Measurements from ENCODE around the gene LAMB4.

Gene LAMB4, protein sequence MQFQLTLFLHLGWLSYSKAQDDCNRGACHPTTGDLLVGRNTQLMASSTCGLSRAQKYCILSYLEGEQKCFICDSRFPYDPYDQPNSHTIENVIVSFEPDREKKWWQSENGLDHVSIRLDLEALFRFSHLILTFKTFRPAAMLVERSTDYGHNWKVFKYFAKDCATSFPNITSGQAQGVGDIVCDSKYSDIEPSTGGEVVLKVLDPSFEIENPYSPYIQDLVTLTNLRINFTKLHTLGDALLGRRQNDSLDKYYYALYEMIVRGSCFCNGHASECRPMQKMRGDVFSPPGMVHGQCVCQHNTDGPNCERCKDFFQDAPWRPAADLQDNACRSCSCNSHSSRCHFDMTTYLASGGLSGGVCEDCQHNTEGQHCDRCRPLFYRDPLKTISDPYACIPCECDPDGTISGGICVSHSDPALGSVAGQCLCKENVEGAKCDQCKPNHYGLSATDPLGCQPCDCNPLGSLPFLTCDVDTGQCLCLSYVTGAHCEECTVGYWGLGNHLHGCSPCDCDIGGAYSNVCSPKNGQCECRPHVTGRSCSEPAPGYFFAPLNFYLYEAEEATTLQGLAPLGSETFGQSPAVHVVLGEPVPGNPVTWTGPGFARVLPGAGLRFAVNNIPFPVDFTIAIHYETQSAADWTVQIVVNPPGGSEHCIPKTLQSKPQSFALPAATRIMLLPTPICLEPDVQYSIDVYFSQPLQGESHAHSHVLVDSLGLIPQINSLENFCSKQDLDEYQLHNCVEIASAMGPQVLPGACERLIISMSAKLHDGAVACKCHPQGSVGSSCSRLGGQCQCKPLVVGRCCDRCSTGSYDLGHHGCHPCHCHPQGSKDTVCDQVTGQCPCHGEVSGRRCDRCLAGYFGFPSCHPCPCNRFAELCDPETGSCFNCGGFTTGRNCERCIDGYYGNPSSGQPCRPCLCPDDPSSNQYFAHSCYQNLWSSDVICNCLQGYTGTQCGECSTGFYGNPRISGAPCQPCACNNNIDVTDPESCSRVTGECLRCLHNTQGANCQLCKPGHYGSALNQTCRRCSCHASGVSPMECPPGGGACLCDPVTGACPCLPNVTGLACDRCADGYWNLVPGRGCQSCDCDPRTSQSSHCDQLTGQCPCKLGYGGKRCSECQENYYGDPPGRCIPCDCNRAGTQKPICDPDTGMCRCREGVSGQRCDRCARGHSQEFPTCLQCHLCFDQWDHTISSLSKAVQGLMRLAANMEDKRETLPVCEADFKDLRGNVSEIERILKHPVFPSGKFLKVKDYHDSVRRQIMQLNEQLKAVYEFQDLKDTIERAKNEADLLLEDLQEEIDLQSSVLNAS (N-terminal part only)

DNA sequence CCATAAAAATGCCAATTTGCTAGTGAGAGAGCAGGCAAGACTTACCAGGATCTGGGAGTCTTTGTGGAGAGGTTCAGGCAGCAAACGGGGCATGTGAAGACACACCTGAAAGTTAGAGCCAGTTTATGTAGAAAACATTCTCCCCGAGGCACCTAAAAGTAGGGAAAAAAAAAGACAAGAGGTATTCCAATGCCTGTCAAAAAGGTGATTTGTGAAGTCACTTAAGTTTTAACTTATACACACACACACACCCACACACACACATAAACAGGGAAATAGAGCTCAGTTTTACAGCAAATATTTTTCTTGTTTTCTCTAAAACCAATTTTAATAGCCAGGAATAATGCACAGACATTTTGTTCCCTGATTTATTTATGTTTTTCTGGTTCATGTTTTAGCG, at the start of gene LAMB4:
TSS of gene LAMB4 (minus strand) at position 101 of the 400 bp plus-strand sequence. CDS start 7,197 bp downstream, outside the sequence.
- in situ Hi-C loops (cut with HindIII; ENCODE audit: low sequenced_read_pairs) = no loop called here

DNA sequence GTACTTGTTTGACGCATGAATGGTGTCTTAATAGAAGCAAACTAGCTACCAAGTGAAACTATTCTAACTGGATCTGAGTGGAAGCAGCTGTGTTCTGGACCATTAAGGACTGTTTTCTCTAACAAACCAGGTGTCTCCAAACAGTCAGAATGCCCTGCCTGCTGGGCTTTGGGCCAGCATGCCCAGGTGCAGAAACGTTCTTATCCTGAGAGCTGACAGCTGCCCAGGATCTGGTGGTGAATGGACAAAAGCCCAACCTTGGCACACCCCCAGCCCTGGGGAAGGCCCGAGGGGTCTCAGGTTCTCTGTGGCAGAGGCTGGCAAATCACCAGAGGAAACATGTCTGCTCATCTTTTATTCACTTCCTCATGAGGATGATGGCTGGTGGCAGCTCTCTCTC, 48.2 kb upstream of the LAMB4 start:
- in situ Hi-C loops (cut with HindIII; ENCODE audit: low sequenced_read_pairs) = no loop called here

DNA sequence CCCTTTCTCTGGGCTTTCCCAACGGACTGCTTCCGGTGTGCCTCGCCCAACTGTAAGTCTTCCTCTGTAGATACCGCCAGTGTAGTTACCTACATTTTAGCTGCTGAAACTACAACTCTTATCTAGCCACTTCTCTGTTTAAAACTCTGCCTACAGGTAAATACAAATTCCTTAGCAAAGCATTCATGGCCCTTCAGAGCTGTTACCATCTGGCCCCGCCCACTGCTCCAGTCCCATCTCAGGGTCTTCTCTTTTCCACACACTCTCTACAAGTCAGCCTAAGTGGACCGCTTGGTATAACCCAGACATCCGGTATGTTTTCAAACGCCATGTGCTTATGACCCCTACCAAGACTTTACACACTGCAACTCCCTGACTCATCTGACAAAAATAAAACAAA, 41.0 kb upstream of the LAMB4 start:
- in situ Hi-C loops (cut with HindIII; ENCODE audit: low sequenced_read_pairs) = no loop called here

DNA sequence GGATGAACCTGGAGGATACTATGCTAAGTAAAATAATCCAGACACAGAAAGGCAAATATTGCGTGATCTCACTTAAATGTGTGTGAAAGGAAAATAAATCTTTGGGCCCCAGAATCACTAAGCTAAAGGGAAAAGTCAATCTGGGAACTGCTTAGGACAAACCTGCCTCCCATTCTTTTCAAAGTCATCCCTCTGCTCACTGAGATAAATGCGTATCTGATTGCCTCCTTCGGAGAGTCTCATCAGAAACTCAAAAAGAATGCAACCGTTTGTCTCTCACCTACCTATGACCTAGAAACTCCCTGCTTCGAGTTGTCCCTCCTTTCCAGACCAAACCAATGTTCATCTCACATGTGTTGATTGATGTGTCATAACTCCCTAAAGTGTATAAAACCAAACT, 40.1 kb upstream of the LAMB4 start:
- in situ Hi-C loops (cut with HindIII; ENCODE audit: low sequenced_read_pairs) = no loop called here

DNA sequence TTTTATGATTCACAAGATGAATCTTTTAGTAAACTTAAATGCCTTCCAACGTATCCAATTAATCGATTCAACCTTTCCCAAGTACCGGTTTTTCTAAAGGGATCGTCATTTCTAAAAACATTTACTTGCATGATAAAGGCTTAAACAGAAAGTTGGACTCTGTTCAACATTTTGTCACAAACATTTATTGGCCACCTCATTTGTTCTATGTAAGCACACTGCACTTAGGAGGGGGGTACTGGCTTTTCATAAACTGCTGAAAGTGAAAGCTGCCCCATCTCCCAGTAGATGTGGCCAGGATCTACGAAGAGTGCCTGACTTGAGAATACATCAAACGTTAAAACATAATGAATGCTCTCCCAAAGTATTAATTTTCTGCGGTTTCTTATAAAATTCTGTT, 37.3 kb upstream of the LAMB4 start:
- in situ Hi-C loops (cut with HindIII; ENCODE audit: low sequenced_read_pairs) = no loop called here

DNA sequence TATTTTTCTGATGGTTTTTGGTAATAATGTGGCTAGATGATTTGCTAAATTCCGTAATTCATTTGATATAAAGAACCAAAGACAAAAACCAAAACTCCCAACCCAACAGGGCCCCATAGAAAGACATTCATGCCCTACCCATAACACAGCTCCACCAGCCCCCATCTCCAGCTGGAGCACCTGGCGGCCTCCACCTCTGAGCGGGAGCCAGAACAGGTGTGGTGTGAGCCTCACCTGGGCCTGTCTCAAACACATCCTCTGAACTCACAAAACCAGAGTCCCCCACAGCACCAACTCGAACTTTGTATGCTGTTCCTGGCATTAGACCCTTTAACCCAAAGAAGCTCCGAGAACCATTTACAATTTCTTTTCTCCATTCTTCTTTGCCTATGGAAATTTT, 36.5 kb upstream of the LAMB4 start:
- in situ Hi-C loops (cut with HindIII; ENCODE audit: low sequenced_read_pairs) = no loop called here

DNA sequence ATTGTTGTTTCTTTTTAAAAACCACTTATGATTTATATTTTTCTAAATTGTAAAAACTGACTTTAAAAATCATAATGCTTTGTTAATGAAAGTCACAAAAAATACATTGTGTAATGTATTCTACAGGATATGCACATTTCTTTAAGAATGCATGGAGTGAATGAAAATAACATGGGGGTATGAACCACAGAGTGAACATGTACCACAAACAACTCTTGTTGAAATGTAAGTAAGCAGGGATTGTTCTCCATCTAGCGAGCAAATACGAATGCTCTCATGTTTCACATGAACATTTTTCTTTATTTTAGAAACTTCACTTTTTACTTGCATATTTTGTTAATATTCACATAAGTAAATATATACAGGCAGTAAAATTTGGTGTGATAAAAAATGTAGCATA, 35.6 kb upstream of the LAMB4 start:
- in situ Hi-C loops (cut with HindIII; ENCODE audit: low sequenced_read_pairs) = no loop called here

DNA sequence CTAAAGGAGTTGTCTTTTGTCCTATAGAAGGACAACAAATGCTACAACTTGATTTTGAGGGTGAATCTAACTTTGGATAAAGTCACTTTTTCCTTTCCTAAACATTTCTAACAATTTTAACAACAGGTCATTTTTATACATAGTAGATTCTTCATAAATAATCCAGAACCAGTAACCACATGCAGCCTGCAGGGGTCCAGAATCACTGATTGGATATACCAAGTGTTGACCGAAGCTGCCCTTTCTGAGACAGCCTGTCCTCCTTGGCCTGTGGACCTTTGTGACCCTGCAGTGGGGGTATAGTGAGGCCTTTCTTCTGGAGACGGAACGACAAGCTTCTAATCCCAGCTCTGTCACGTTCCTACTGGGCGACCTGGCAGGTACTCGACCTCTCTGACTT, 34.8 kb upstream of the LAMB4 start:
- in situ Hi-C loops (cut with HindIII; ENCODE audit: low sequenced_read_pairs) = no loop called here

DNA sequence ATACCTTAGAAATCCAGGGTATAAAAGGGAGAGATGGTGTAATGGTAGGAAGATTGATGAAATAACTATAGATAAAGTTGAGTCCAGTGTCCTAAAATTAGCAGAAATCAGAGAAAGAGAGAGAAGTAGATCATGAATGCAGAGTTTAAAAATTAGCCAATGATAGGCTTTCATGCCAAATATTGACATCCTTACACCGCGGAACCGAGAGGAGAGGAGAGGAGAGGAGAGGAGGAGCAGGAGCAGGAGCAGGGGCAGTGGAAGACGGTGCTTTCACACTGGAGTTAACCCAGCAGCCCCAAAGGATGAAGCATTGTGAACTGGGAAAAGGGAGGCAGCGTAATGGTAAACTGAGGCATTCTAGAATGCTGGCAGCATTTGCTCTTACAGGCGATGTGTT, 34.2 kb upstream of the LAMB4 start:
- in situ Hi-C loops (cut with HindIII; ENCODE audit: low sequenced_read_pairs) = no loop called here

DNA sequence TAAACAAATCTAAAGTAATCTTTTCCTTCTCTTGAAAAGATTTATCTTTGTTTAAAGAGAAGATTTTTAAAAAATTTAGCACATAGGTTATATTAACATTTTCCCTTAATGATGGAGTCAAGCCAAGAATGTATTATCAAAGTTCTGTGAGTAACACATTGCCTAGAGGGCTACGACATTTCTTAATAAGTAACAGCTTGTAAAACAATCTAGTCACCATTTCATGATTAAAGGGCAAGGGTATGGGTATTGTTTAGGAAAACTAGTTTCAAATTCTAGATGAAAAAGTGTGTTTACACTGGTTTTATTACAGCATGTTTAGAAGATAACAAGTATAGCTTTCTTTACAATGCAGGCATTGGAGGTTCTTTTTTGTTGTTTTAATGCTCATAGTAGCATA, 28.6 kb upstream of the LAMB4 start:
- in situ Hi-C loops (cut with HindIII; ENCODE audit: low sequenced_read_pairs) = no loop called here

DNA sequence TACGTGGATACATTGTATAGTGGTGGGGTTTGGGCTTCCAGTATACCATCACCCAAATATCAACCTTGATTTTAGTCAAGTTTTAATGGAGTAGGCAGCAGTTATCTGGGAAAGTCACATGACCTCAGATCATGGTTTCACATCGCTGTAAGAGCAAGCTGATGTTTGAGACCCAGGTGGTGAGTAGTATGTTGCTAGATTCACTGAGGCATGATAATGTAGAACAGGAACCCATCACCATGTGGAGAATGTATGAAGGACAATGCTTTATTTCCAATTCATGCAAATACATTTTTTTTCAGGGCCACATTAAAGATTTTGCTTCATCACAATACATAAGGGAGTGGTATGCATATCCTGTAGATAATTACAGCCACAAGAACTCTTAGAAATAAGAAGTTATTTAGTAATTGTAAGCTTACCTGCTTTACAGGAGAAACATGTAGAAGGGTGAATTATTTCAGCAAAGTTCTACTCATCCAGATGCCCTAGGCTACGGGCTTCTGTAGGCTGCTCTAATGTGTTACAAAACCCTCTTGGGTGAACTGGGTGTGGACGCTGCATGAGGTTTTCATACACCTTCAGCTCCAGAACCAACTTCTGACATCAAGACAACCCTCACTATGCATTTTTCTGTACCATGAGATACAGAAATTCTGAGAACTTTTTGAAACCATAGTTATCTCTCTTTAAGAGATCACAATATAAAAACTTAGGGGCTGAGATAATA, 27.6 kb upstream of the LAMB4 start:
- in situ Hi-C loops (cut with HindIII; ENCODE audit: low sequenced_read_pairs) = no loop called here

DNA sequence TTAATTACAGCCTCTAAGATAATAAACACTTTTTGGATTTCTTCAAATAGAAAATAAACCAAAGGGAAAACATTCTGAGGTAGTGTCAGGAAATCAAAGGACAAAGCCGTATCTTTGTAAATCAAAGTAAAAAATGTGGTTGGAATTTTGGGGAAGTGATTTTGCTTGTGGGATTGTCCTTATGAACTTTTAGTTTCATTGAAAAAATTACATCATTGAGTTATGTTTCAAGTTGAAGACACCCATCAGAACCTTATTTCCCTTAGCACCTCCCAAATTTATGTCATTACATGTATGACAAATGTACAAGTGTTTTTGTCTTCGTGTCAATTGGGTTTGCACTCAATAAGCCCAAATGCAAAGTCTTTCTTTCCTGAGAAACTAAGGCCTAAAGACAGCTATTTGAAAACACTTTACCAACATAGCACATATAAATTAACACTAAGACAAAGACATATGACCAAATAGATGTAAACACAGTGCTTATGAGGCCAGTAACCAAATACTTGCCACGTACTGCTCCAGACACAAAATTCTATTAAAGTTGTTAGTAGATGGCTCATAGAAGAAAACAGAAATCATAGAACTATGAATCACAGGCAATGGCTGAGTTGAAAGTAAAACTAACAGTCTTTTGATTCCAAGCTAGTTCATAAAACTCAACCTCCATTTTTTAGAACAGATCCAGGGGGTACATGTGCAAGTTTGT, 26.9 kb upstream of the LAMB4 start:
- in situ Hi-C loops (cut with HindIII; ENCODE audit: low sequenced_read_pairs) = no loop called here

DNA sequence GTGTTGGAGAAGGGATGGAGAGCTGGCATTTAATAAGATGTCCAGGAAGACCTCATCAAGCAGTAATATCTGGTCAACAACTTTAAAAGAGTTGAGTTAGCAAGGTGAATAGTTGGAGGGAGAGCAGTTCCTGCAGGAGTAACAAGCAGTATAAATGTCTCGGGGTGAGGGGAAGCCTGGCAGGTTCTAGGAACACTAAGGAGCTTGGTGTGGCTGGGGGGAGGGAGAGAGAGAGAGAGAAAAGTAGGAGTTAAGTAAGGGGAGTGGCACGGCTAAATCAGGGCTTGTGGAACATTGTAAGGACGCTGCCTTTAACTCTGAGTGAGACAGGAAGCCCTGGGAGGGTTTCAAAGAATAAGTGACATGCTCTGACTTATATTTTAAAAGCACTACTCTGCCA, 22.0 kb upstream of the LAMB4 start:
- in situ Hi-C loops (cut with HindIII; ENCODE audit: low sequenced_read_pairs) = no loop called here

DNA sequence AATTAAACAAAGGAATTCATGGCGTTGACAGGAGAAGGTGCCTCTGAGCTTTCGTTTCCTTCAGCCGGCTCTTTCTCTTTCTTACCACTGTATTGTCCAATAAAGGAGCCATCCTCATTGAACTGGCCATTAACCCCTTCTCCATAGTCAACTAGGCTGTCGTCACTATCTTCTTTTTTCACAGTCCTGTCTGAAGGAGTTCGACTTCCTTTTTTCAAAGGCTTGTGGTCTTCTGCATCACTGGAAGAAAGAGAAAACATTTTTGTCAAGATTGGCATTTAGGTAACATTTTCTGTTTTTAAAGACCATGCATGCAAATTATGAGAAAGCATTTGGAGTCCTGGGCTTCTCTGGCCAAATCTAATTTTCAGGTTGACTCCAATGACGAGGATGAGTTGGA, 19.7 kb upstream of the LAMB4 start:
- in situ Hi-C loops (cut with HindIII; ENCODE audit: low sequenced_read_pairs) = no loop called here

DNA sequence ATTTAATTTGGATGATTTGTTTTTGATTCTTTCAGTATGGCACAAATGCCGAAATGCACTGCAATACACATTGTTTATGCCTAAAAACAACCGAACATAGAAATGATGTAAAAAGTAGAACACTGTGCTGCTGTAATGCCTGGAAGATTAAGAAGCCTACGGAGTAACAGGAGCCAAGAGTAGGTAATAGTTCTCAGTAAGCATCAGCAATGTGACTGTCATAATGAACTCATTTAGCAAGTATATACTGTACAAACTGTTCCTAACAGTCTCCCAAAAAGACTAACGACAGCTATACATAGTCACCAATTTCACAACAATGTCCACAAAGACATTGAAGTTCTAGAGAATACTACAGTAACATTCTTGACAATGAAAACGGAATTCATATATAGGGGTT, 19.0 kb upstream of the LAMB4 start:
- in situ Hi-C loops (cut with HindIII; ENCODE audit: low sequenced_read_pairs) = no loop called here

DNA sequence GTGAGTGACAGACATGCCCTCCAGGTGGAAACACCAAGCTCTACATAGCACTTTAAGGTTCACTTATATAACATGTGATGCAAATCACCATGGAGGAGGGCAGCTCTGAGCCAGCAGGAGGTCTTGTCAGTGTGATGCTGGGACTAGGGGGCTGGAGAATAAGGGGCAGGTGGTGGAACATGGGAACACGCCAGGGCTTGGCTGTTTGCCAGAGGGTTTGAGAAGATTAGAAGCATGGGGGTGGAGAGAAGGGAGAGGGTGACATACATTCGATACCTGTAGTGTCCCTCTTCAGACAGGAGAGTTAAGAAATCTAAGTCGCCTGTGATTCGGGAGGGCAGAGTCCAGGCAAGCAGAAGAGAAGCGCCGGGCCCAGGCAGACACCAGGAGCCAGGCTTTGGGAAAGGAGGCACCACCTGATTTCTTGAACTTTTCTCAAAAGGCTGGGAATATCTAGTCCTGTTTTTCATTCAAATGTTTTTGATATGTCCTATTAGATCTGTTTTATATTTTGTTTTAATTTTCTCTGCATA, 16.9 kb upstream of the LAMB4 start:
- in situ Hi-C loops (cut with HindIII; ENCODE audit: low sequenced_read_pairs) = no loop called here

DNA sequence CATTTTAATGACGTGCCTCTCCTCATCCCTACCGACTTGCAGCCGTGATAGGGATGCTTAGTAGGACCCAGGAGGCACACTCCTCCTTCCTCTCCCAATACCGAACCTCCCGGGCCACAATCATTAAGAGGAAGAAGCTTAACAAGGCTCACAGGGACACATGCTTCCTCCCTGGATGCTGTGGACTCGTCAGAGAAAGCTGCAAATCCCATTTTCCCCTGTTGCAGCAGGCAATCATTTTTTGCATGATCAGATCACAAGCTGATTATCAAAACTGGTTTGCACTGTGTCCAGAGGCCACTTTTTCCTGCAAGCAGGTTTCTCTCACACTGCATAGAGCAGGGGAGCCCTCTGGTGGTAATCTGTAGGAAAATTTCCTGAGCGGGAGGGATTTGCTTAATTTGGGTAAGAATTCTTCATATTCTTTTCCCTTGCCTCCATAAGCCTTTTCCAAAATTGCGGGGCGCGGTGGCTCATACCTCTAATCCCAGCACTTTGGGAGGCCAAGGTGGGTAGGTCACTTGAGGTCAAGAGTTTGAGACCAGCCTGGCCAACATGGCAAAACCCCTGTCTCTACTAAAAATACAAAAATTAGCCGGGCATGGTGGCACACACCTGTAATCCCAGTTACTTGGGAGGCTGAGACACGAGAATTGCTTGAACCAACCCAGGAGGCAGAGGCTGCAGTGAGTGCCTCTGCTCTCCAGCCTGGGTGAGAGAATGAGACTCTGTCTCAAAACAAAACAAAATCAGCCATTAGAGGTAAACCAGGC, 16.1 kb upstream of the LAMB4 start:
- in situ Hi-C loops (cut with HindIII; ENCODE audit: low sequenced_read_pairs) = no loop called here

DNA sequence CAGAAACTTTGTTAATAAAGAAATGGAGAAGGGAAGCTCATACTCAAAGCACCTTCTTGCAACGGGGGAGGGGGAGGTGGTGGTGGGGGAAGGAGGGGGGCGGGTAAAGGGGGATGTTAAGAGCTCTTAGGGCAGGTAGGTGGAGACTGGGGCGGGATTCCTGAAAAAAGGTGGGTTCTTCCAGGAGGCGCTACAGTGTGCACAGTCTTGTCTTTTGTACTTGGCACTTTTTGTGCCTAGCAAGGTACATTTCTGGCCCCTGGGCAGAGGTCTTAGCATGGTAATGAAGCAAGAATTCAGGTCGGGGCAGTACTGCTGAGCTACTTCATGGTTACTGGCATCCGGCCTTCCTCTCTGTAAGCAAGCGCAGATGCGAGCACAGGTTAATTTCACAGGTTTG, 15.2 kb upstream of the LAMB4 start:
- in situ Hi-C loops (cut with HindIII; ENCODE audit: low sequenced_read_pairs) = no loop called here

DNA sequence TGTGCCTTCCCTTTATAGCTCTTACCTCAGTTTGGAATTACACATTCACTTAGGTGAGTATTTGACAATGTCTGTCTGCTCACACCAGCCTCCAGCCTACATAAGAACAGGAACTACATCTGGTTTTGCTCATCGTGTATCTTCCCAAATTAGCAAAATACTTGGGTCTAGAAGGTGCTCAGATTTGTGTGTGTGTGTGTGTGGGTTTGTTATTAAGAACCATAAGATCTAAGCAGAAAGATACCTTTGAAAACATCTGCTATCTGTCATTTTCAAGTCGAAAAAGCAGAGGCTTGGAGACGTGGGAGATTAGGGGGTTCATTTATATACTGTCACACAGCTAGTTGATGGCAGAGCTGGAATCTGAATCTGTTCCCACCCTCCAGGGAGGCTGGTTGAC, 14.8 kb upstream of the LAMB4 start:
- in situ Hi-C loops (cut with HindIII; ENCODE audit: low sequenced_read_pairs) = no loop called here

All from endothelial cell of hepatic sinusoid (primary cell).